ENCODE data around the gene GAS2.

DNA sequence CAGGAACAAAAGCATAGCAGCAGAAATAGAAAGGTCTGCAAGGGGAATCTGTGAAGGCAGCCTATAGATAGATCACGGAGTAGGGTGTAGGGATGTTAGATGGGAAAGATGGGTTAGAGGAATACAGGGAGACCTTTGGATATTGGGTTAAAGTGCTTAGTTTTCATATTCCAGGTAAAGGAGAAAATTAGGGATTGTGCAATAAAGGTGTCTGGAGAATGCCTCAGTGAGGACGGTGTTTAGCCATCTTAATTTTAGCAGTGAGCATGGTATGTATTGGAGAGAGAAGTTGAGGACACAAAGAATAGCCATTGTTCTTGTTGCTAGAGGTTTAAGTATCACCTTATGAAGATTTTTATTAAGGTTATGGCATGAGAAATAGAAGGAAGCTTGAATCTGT is 17.7 kb downstream of the GAS2 start:
- TF ChIP-seq CTCF (IDR thresholded peaks at IDR 0.05) (no peak), POLR2A (IDR thresholded peaks at IDR 0.05) (no peak)

Data from uterus (tissue), 2 donors.